Measurements from ENCODE around the gene CDC42BPA. TPM values are rescaled to one million over a fixed set of nuclear protein-coding genes. Genes with fewer than 3 reads are reported as not detected.
"Not testable (repeated sequence)": the region's sequence is repeated elsewhere in the genome, so short reads cannot be mapped to it uniquely, and the experiment has no call there.

Gene CDC42BPA
- total RNA-seq, result 55.2 TPM

- DNase-seq, result peak; percentile 92
Measured at GRCh38 chr1:227318016-227318852, at the start of gene CDC42BPA. Gene CDC42BPA (minus strand): TSS chr1:227318492. CDS start chr1:227317182, 1,310 bp downstream.

DNA sequence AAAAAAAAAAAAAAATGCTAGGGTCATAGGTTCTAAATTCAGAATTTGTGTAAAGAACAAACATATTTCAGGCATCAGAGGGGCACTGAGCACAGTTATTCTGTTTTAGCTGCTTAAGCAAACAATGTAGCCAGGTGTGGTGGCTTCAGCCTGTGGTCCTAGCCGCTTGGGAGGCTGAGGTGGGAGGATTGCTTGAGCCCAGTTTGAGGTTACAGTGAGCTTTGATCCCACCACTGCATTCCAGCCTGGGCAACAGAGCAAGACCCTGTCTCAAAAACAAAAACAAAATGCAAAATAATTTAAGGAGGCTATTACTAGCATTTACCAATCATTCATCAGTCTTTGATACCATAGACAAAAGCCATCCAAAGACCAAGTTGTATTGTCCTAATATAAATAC lies 49.7 kb upstream of the CDC42BPA start:
- no peak for DNase-seq

- no peak for DNase-seq
Measured at GRCh38 chr1:227365473-227366431, 47.5 kb upstream of the CDC42BPA start.

DNA sequence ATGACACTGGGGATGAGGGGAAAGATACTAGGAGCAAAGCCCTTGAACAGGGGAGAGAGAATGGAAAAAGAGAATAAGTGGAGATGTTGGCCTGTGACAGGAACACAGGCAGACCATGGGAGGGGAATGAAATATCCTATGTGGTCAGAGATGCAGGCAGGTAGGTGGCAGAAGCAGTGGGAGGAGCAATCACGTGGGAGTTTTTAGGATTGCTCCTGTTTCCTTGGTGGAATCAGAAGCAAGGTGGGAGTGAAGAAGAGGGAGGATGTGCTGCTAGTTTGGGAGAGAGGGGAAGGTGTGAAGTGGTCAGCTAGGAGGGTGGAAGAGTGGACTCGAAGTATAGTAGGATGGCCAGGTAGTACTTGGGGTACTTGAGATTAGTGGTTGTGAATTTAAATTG lies 46.4 kb upstream of the CDC42BPA start:
- DNase-seq, result no peak

GRCh38 chr1:227363825-227364224 lies 45.5 kb upstream of the CDC42BPA start:
- DNase-seq, result no peak

DNA sequence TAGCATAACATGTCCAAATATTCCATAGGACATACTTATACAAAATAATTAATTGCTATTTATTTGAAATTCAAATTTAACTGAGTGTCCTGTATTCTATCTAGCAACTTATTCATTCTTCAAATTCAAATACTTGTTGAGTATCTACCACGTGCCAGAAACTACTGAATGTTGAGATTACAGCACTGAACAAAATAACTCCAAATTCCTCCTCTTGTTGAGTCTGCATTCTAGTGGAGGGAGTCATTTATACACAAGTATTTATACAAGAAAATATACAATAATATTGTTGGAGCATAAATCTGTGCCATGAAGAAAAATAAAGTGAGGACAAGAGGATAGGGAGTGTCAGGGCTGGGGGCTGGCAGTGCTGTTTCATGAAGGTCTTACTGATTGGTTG lies 43.7 kb upstream of the CDC42BPA start:
- DNase-seq, result no peak

- DNase-seq, result no peak
Measured at GRCh38 chr1:227357927-227358302, 39.6 kb upstream of the CDC42BPA start.

DNA sequence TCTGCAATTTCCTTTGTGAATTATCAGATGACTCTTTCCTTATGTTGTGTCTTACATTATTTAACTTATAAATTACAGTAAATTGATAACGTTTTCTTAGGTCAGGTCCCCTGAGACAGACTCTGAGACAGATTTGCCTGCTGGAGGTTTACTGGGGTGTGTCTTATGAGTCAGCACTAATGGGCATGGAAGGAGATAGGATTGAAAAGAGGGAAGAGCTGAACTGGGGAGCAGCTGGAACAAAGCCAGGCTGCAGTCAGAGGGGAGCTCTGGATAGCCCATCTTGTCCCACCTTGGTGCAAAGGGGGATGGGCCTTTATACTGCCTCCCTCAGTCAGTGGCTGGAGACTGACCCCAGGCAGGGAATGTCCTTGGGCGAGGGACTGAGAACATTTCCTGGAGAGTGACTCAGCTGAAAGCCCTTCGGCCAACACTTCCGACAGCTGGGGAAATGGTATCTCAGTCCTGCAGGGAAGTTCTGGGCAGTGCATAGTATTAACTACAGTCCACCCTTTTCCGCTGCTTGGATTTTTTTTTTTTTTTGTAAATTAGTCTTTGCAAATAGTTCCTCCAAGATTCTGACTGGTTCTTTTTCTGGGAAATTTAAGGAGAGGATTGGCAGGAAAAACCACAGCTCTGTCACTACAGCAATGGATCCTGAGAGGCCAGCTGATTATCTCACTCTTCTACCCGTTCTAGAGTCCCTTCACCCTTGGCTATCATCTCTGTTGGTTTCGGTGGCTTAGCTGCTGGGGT lies 39.1 kb upstream of the CDC42BPA start:
- peak; percentile 46 for DNase-seq

- DNase-seq, result no peak
Measured at GRCh38 chr1:227356620-227357146, 38.4 kb upstream of the CDC42BPA start.

DNA sequence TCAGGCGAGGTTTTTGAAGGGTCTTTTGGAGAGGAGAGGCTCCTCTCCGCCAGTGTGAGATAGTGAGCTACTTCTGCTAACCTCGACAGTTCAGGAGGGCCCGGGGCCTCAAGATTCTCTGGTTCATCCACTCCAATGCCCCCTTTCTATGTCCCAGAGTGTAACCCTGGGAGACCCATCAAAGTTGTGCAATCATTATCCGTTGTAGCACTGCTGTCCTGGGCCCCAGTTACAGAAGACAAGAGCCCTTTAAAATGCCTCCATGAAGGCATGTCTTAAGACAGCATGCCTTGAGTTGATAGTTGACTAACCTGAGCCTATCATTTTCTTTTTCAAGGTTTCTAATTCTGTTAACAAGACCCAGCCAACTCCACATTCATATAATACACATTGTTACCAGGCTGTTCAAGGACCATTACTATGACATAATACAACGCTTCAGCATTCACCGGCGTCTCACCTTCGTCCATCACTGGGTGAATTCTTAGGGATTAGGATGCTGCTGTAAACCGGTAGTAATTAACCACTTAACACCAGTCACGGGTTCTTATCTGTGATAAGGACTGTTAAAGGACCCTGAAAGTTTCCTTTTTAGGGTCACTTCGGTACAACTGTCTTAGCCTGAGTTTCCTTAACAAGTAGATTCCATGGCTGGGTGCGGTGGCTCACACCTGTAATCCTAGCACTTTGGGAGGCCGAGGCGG lies 37.4 kb upstream of the CDC42BPA start:
- DNase-seq, result no peak

DNA sequence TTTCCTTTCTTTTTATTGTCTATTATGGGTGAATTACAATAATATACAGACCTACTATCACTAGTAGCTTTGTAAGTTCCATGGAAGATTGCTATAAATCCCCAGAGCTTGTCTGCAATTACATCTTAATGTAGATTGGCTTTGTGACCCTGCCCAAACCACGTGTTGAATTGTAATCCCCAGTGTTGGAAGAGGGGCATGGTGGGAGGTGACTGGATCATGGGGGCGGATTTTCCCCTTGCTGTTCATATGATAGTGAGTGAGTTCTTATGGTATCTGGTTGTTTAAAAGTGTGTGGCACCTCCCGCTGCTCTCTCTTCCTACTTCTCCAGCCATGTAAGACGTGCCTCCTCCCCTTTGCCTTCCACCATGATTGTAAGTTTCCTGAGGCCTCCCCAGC lies 34.9 kb upstream of the CDC42BPA start:
- no peak for DNase-seq

- DNase-seq, result not testable (repeated sequence)
Measured at GRCh38 chr1:227352164-227352563, 33.9 kb upstream of the CDC42BPA start.

GRCh38 chr1:227351443-227351842 lies 33.2 kb upstream of the CDC42BPA start:
- peak; percentile 19 for DNase-seq

DNA sequence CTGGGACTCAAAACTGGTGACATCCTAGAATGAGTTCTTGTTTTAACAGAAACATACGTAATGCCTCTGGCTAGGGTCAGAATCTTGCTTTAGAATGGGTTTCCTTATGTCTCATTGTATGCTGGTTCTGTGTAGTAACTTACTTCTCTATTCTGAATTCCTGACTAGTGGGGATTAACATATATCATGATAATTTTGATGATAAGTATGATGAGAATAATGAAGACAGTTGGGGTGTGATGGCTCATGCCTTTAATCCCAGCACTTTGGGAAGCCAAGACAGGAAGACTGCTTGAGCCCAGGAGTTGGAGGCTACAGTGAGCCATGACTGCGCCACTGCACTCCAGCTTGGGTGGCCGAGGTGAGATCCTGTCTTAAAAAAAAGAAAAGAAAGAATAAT lies 31.7 kb upstream of the CDC42BPA start:
- DNase-seq, result no peak

- peak; percentile 28 for DNase-seq
Measured at GRCh38 chr1:227343727-227344551, 25.6 kb upstream of the CDC42BPA start.

DNA sequence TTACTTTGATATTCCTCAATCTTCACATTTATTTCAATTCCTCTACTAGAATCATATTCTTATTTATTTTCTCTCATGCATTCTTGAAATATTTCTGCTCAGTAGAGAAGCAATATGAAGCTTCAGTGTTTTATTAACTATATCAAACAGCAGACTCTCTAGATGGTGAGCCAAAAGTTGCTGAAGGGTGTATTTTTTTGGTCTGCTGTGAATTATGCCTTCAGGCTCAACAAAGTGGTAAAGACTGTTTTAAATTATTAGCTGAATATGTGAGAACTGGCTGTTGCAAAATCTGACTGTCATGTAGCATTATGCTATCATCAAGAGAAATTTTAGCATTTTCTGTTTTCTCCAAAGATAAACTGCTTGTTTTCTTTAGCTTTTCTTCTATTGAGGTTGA lies 24.9 kb upstream of the CDC42BPA start:
- DNase-seq, result no peak

- DNase-seq, result no peak
Measured at GRCh38 chr1:227342075-227342829, 24.0 kb upstream of the CDC42BPA start.

GRCh38 chr1:227336136-227336535 lies 17.8 kb upstream of the CDC42BPA start:
- DNase-seq, result not testable (repeated sequence)

GRCh38 chr1:227335242-227336020 lies 17.1 kb upstream of the CDC42BPA start:
- no peak for DNase-seq
